ENCODE measurements around the gene PIWIL4. TPM values are rescaled to one million over a fixed set of nuclear protein-coding genes. Genes with fewer than 3 reads are reported as not detected.

Gene PIWIL4
- total and polyA plus RNA-seq, 11 donors, result 0.33 to 2.4 (median 1.1) TPM

- DNase-seq, result no peak
- TF ChIP-seq POLR2A (IDR thresholded peaks at IDR 0.05), result no peak
- TF ChIP-seq CTCF (IDR thresholded peaks at IDR 0.05), result no peak
- Histone ChIP-seq H3K27me3 (no peaks in the 10 kb centered on the region), H3K36me3 (no peaks in the 10 kb centered on the region), H3K4me1 (peaks cover 0 to 21% (median 0%) of the 10 kb centered on the region in 12 donors), H3K9me3 (no peaks in the 10 kb centered on the region), H3K27ac (no peak overlapping the region), H3K4me3 (no peak overlapping the region)
- intact Hi-C loops (cut with DNase I), result no loop called here
- no peak for ATAC-seq
- 95 to 96% (median 96%) methylated on average over 3 of the region's 3 CpGs for WGBS, 4 donors
Measured at GRCh38 chr11:94532211-94532610, 35.0 kb upstream of the PIWIL4 start.

DNA sequence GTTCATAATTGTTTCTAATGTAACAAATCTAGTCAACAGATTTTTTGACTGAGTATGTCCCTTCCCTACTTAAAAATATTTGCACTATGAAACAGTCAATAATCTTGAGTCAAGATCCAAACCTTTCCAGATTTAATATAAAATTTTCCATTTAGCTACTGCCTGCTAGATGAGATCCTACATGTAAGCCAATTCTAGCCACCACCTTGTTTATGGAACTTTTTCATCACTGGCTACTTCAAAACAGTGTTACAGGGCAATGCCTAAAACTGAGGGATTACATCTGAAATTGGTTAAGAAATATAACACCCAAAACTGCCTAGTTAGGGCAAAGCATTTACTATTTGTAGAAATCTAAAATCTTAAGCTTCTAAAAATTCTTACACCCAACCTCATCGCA is 34.0 kb upstream of the PIWIL4 start:
- H3K4me3 ChIP-seq, result no peak overlapping the region
- intact Hi-C loops (cut with DNase I), result no loop called here
- H3K27me3 ChIP-seq, result no peaks in the 10 kb centered on the region
- H3K9me3 ChIP-seq, result no peaks in the 10 kb centered on the region
- no peaks in the 10 kb centered on the region for H3K36me3 ChIP-seq
- TF ChIP-seq CTCF (IDR thresholded peaks at IDR 0.05) (no peak), POLR2A (IDR thresholded peaks at IDR 0.05) (no peak)
- DNase-seq, result no peak
- H3K27ac ChIP-seq, result peak overlapping the region in 6 of 12 donors; percentile 31 to 69 (median 48)
- peak in 1 of 4 donors; percentile 28 for ATAC-seq
- H3K4me1 ChIP-seq, result peaks cover 0 to 27% (median 0%) of the 10 kb centered on the region in 12 donors
- 67 to 80% (median 70%) methylated on average over 1 of the region's 1 CpG for WGBS, 4 donors

DNA sequence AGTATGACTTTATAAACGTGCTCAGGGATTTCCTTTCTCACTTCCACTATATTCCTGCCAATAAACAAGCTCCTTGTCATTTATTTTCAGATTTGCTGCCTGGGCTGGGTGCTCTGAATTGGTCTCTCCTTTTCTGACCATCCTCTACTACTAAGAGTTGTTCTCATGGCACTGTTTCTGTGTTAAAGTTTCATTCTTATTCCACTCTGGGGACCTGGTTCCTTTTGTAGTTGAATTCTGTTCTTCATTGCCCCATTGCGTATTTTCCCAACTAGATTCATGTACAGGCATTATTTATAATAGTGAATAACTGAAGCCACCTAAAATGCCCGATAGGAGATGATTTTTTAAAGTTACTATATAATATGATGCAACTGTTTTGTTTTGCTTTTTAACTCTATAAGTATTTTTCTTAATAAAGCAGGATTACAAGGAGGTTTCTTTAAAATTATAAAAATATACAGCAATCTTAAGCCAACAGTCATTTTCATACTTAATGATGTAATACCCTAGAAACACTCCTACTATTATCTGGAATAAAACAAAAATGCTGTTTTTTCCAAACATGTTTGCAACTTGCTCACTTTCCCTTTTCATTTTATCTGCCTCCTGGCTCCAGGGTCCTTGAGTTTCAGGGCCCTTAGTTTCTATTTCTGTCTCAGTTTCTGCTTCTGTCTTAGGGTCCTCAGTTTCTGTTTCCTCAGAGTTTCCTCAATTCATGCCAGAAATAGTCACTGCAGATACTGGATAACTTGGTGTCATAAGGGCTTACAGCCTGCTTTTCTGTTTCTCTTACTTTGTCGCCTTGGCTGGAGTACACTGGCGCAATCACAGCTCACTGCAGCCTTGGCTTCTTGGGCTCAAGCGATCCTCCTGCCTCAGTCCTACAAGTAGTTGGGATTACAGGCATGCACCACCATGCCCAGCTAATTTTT is 33.2 kb upstream of the PIWIL4 start:
- peaks cover 0 to 27% (median 0%) of the 10 kb centered on the region in 12 donors for H3K4me1 ChIP-seq
- DNase-seq (no peak), ATAC-seq (peak; percentile 36 to 73 (median 53))
- no peaks in the 10 kb centered on the region for H3K36me3 ChIP-seq
- intact Hi-C loops (cut with DNase I), result no loop called here
- peak overlapping the region in 9 of 12 donors; percentile 11 to 69 (median 47) for H3K27ac ChIP-seq
- TF ChIP-seq CTCF (IDR thresholded peaks at IDR 0.05), result no peak
- 56 to 58% (median 57%) methylated on average over 6 of the region's 6 CpGs for WGBS, 4 donors
- H3K27me3 ChIP-seq, result no peaks in the 10 kb centered on the region
- peak overlapping the region in 2 of 12 donors; percentile 7 to 29 for H3K4me3 ChIP-seq
- no peaks in the 10 kb centered on the region for H3K9me3 ChIP-seq

- H3K27me3 ChIP-seq, result no peaks in the 10 kb centered on the region
- no peak overlapping the region for H3K27ac ChIP-seq
- H3K9me3 ChIP-seq, result no peaks in the 10 kb centered on the region
- intact Hi-C loops (cut with DNase I), result no loop called here
- H3K4me3 ChIP-seq, result no peak overlapping the region
- TF ChIP-seq POLR2A (IDR thresholded peaks at IDR 0.05) (no peak), CTCF (IDR thresholded peaks at IDR 0.05) (no peak)
- no peaks in the 10 kb centered on the region for H3K36me3 ChIP-seq
- DNase-seq, result no peak
- peaks cover 0 to 27% (median 0%) of the 10 kb centered on the region in 12 donors for H3K4me1 ChIP-seq
- no peak for ATAC-seq
Measured at GRCh38 chr11:94536386-94536785, 30.8 kb upstream of the PIWIL4 start.
